GM19025 (cell line): Measurements from ENCODE around the gene XIRP2.

Source experiments
- ATAC-seq: cut with Tn5 transposase; IDR thresholded peaks from one replicate; pipeline ENCODE4 v1.9.1; 2021; ENCODE audit warnings: mild to moderate bottlenecking, low read depth, moderate library complexity; ENCODE audit not compliant: unreplicated experiment

The XIRP2 gene

GRCh38 chr2:167132906-167133555, 244.8 kb downstream of the XIRP2 start:
- ATAC-seq: no peak

GRCh38 chr2:167133614-167134013, 245.3 kb downstream of the XIRP2 start:
- no peak for ATAC-seq

GRCh38 chr2:167134381-167135072, 246.2 kb downstream of the XIRP2 start:
- no peak for ATAC-seq

- no peak for ATAC-seq
Measured at GRCh38 chr2:167135706-167136105, 247.4 kb downstream of the XIRP2 start.

GRCh38 chr2:167136879-167137596, 248.8 kb downstream of the XIRP2 start:
- ATAC-seq: no peak

GRCh38 chr2:167140330-167140729, 252.1 kb downstream of the XIRP2 start:
- no peak for ATAC-seq

- ATAC-seq: no peak
Measured at GRCh38 chr2:167140767-167141166, 252.5 kb downstream of the XIRP2 start.

GRCh38 chr2:167142554-167142953, 254.3 kb downstream of the XIRP2 start:
- no peak for ATAC-seq

- no peak for ATAC-seq
Measured at GRCh38 chr2:167144179-167144898, 256.1 kb downstream of the XIRP2 start.

- ATAC-seq: no peak
Measured at GRCh38 chr2:167147271-167147941, 259.1 kb downstream of the XIRP2 start.

GRCh38 chr2:167151894-167152293, 263.6 kb downstream of the XIRP2 start:
- no peak for ATAC-seq

GRCh38 chr2:167157523-167157922, 269.2 kb downstream of the XIRP2 start:
- no peak for ATAC-seq

- no peak for ATAC-seq
Measured at GRCh38 chr2:167177196-167177595, 288.9 kb downstream of the XIRP2 start.

- no peak for ATAC-seq
Measured at GRCh38 chr2:167181134-167181533, 292.9 kb downstream of the XIRP2 start.

GRCh38 chr2:167181688-167182087, 293.4 kb downstream of the XIRP2 start:
- no peak for ATAC-seq

GRCh38 chr2:167182403-167182802, 294.1 kb downstream of the XIRP2 start:
- no peak for ATAC-seq

- no peak for ATAC-seq
Measured at GRCh38 chr2:167183931-167184330, 295.7 kb downstream of the XIRP2 start.

- no peak for ATAC-seq
Measured at GRCh38 chr2:167186465-167186864, 298.2 kb downstream of the XIRP2 start.

- no peak for ATAC-seq
Measured at GRCh38 chr2:167187049-167187727, 298.9 kb downstream of the XIRP2 start.
